T-helper 1 cell treated with Interleukin-12 subunit alpha and Interleukin-12 subunit beta and Interleukin-4 antibody, amounts not matched to agents 30 ng/mL and 1 ng/mL, for 36 hours (primary cell): ENCODE data around the gene SLC22A23. TPM values are rescaled to one million over a fixed set of nuclear protein-coding genes. Genes with fewer than 3 reads are reported as not detected.

Experiments used
- intact Hi-C: fragments of 100-400 bp; cut with micrococcal nuclease; formaldehyde crosslinking; loops from one replicate; pipeline ENCODE4 v1.15.1; 2024
- total RNA-seq: library from RNA; stranded (reverse); gene quantifications from 2 replicates; pipeline ENCODE4 v1.2.3, GENCODE V29; 2022

Gene SLC22A23
- total RNA-seq, 1 donor from 2014 or later: 0.42 TPM

DNA sequence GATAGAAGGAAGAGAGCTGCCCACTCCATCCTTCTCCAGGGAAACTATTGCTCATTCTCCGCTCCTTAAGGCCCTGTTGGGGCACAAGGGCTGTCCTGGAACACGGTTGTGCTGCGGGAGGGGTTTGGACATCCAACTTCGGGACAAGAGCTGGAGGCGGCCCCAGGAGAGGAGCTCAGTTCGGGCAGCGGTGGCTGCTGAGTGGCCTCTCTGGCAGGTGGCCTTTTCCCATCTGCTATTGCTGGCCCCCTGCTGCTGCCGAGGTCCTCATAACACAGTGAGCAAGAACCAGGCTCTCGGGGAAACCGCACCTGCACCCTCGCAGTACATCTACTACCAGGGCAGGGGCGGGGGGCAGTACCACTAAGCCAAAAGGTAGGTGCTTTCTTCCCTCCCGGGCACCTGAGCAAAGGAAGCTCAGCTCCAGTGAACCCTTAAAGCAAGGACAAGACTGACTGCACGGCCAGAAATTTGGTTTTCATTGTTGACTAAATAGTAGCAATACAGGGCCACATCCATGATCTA is 134.4 kb downstream of the SLC22A23 start:
- intact Hi-C loops: no loop called here

DNA sequence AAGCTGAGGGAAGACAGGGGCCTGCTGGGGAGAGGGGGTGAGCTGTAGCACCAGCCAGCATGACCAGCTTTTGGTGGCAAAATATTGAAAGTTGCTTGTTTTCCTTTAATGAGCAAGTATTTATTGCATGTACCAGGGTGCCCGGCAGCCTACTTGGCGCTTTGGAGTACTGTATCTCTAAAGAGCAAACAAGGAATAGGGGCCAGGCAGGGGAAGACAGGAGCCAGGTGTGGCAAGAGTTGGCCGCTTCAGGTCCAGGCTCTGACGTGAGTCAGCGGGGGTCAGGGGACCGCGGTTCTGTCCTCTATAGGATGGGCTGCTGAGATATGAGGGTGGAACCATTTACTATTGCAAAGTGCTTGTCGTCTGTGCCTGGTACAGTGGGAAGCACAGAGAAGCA is 135.0 kb downstream of the SLC22A23 start:
- intact Hi-C loops: no loop called here

DNA sequence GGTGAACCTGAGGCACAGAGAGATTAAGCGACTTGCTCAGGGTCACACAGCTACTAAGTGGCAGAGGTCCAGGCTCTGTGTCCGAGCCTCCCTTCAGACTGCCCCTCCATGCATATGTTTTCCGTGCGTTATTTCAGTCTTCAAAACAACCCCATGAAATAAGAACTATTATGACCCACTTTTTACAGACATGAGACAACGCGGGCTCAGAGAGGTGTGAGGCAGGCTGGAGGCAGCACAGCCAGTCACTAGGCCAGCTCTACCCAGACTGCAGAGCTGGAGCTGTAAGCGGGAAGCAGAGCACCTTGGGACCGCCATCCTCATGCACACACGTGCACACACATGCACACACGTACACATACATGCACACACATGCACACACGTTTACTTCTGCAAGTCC is 135.8 kb downstream of the SLC22A23 start:
- intact Hi-C loops: no loop called here

DNA sequence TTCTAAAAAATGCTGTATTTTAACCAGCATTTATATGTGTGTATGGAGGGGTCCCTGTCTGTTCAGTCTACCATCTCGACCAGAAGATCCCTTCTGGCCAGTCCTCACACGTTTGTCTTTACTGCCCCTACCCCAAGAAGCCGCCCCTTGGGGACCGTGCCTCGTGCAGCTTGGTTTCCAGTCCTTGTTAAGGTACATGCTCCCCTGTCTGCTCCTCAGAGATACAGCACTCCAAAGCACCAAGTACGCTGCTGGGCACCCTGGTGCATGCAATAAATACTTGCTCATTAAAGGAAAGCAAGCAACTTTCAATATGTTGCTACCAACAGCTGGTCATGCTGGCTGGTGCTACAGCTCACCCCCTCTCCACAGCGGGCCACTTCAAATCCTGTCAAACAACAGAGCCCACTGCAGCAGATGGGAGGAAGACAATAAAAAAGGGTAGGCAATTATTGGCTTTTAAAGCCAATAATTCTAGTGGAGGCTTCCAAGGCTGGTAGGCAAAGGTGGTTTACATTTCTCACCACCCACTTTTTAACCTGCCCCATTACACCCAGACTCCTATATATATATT is 136.5 kb downstream of the SLC22A23 start:
- intact Hi-C loops: no loop called here

- intact Hi-C loops: no loop called here
These were observed 137.1 kb downstream of the SLC22A23 start for GRCh38 chr6:3319610-3320200.

- intact Hi-C loops: no loop called here
These were observed 137.9 kb downstream of the SLC22A23 start for GRCh38 chr6:3318821-3319540.

- intact Hi-C loops: no loop called here
These were observed 138.6 kb downstream of the SLC22A23 start for GRCh38 chr6:3318226-3318625.

GRCh38 chr6:3317741-3318211 is 139.1 kb downstream of the SLC22A23 start:
- intact Hi-C loops: no loop called here

DNA sequence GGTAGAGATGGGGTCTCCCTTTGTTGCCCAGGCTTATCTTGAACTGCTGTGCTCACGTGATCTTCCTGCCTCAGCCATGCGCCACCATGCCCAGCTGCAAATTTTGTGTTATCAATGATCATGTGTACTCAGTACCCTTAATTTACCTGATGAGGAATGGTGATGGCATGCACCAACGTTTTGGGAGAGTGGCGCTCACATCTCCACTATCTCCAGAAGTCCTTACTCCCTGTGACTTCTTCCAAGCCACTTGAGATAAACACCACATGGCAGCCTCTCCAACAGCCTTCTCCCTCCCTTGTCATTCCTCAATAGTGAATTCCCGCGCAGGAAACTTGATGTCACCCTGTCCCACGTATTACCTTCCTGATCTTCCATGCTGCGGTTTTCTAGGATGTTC is 140.0 kb downstream of the SLC22A23 start:
- intact Hi-C loops: no loop called here

GRCh38 chr6:3316331-3316730 is 140.5 kb downstream of the SLC22A23 start:
- intact Hi-C loops: no loop called here

GRCh38 chr6:3315841-3316240 is 141.0 kb downstream of the SLC22A23 start:
- intact Hi-C loops: no loop called here

- intact Hi-C loops: no loop called here
These were observed 142.0 kb downstream of the SLC22A23 start for GRCh38 chr6:3314621-3315467.

- intact Hi-C loops: no loop called here
These were observed 142.7 kb downstream of the SLC22A23 start for GRCh38 chr6:3314176-3314575.

GRCh38 chr6:3312604-3313231 is 144.1 kb downstream of the SLC22A23 start:
- intact Hi-C loops: no loop called here

GRCh38 chr6:3311826-3312225 is 145.0 kb downstream of the SLC22A23 start:
- intact Hi-C loops: no loop called here

GRCh38 chr6:3310703-3311102 is 146.1 kb downstream of the SLC22A23 start:
- intact Hi-C loops: no loop called here

GRCh38 chr6:3310051-3310448 is 146.8 kb downstream of the SLC22A23 start:
- intact Hi-C loops: no loop called here

- intact Hi-C loops: no loop called here
These were observed 147.3 kb downstream of the SLC22A23 start for GRCh38 chr6:3309391-3310050.

GRCh38 chr6:3308106-3308505 is 148.7 kb downstream of the SLC22A23 start:
- intact Hi-C loops: no loop called here

DNA sequence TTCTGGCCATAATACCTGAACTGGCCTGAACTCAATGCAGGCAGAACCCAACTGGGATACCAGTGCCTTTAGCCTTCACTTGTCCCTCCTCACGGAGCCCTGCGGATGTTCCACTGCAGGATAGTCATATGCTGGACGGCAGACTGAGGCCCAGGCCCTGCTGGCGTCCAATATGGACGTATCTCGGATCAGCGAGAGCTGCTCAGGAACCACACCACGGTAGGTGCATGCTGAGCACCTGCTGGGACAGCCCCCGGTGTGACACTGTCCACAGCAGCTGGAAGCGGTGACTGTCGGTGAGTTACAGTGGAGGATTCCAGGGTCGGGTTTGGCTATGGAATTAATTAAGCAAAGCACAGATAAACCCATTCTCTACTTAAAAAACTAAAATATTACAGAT is 149.4 kb downstream of the SLC22A23 start:
- intact Hi-C loops: no loop called here

DNA sequence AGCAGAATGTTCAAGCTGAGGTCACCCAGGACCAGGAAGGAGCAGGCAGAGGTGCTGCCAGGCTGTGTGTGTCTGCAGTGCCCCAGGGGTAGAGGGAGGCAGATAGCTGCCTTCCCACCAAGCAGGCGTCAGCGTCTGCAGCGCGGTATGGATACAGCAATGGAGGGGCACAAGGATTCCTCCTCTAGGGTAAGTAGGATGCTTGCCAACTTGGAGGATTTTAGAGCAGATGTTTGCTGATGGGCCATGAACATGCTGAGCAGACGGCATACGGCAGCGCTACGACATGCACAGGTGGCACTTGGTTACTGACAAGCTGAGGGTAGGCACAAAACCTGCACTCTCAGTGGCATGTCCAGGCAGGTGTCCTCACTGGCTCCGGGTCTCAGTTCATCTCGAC is 150.0 kb downstream of the SLC22A23 start:
- intact Hi-C loops: no loop called here
